Duodenal mucosa (tissue), 2 donors: Measurements from ENCODE around the gene STX18.
"Not testable (repeated sequence)": the region's sequence is repeated elsewhere in the genome, so short reads cannot be mapped to it uniquely, and the experiment has no call there.

Experiments
- H3K27ac ChIP-seq: one replicate; pipeline ENCODE4 v1.7.0; 2013; ENCODE audit warnings: low read depth, low read length
- H3K27me3 ChIP-seq, 2 donors: one replicate each; pipeline ENCODE4 v1.7.0; 2013; ENCODE audit warnings: low read length in 2 of 2, control low read depth in 1 of 2; ENCODE audit not compliant: insufficient read depth in 2 of 2, control insufficient read depth in 1 of 2
- H3K36me3 ChIP-seq, 2 donors: one replicate each; pipeline ENCODE4 v1.7.0; 2013; ENCODE audit warnings: low read length in 2 of 2, control low read depth in 1 of 2; ENCODE audit not compliant: insufficient read depth in 2 of 2, control insufficient read depth in 1 of 2
- H3K4me1 ChIP-seq, 2 donors: one replicate each; pipeline ENCODE4 v1.7.0; 2013; ENCODE audit warnings: low read length in 2 of 2, control low read depth in 1 of 2; ENCODE audit not compliant: insufficient read depth in 2 of 2, control insufficient read depth in 1 of 2
- H3K4me3 ChIP-seq, 2 donors: one replicate each; pipeline ENCODE4 v1.7.0; 2013; ENCODE audit warnings: low read length in 2 of 2, low read depth in 1 of 2
- H3K9ac ChIP-seq, 2 donors: one replicate each; pipeline ENCODE4 v1.7.0; 2013; ENCODE audit warnings: low read length in 2 of 2, low read depth in 1 of 2
- H3K9me3 ChIP-seq, 2 donors: one replicate each; pipeline ENCODE4 v1.7.0; 2013; ENCODE audit warnings: low read length in 2 of 2, control low read depth in 1 of 2; ENCODE audit not compliant: control insufficient read depth in 1 of 2

The STX18 gene

GRCh38 chr4:4519297-4519894 lies 22.5 kb downstream of the STX18 start:
- no peak overlapping the region for H3K9ac ChIP-seq
- H3K4me3 ChIP-seq = no peak overlapping the region
- H3K9me3 ChIP-seq = no peaks in the 10 kb centered on the region
- peaks cover 0 to 17% of the 10 kb centered on the region in 2 donors for H3K4me1 ChIP-seq
- no peak overlapping the region for H3K27ac ChIP-seq
- no peaks in the 10 kb centered on the region for H3K27me3 ChIP-seq
- H3K36me3 ChIP-seq = no peaks in the 10 kb centered on the region

- H3K9ac ChIP-seq = no peak overlapping the region
These were observed 23.1 kb downstream of the STX18 start for GRCh38 chr4:4518747-4519146.

GRCh38 chr4:4514786-4515185 lies 27.1 kb downstream of the STX18 start:
- H3K4me1 ChIP-seq = peaks cover 8 to 21% of the 10 kb centered on the region in 2 donors
- no peak overlapping the region for H3K27ac ChIP-seq
- H3K9ac ChIP-seq = no peak overlapping the region
- no peak overlapping the region for H3K4me3 ChIP-seq
- no peaks in the 10 kb centered on the region for H3K36me3 ChIP-seq
- H3K9me3 ChIP-seq = no peaks in the 10 kb centered on the region
- H3K27me3 ChIP-seq = no peaks in the 10 kb centered on the region

More at GRCh38 chr4:4518747-4519146, 23.1 kb downstream of the STX18 start:
- Histone ChIP-seq H3K27me3 (no peaks in the 10 kb centered on the region), H3K4me3 (no peak overlapping the region), H3K36me3 (no peaks in the 10 kb centered on the region), H3K27ac (no peak overlapping the region), H3K9me3 (no peaks in the 10 kb centered on the region), H3K4me1 (peaks cover 0 to 14% of the 10 kb centered on the region in 2 donors)

- Histone ChIP-seq H3K27me3 (no peaks in the 10 kb centered on the region), H3K4me3 (no peak overlapping the region), H3K9ac (no peak overlapping the region), H3K4me1 (peaks cover 8 to 21% of the 10 kb centered on the region in 2 donors), H3K36me3 (no peaks in the 10 kb centered on the region), H3K27ac (no peak overlapping the region), H3K9me3 (no peaks in the 10 kb centered on the region)
These were observed 29.6 kb downstream of the STX18 start for GRCh38 chr4:4512282-4512681.

- H3K4me3 ChIP-seq, H3K36me3 ChIP-seq, H3K9me3 ChIP-seq, H3K27me3 ChIP-seq, H3K27ac ChIP-seq, H3K9ac ChIP-seq: not testable (repeated sequence)
- H3K4me1 ChIP-seq = peaks cover 8 to 16% of the 10 kb centered on the region in 2 donors
These were observed 31.2 kb downstream of the STX18 start for GRCh38 chr4:4510641-4511040.

DNA sequence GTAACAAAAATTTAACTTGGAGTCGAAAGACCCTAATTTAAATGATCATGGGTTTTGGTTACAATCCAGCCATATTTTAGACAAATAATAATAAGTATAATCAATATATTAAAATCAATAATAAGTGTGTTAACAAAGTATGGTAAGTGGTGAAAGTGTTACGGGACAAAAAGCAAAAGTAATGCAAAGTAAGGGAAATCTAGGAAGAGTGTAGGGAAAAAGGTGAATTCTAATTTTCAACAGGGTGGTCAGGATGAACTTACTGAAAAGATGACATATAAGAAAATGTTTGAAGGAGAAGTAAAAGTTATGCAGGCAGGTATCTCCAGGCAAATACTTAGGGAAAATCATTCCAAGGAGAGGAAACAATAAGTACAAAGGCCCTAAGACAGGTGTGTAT lies 32.3 kb downstream of the STX18 start:
- H3K9ac ChIP-seq = no peak overlapping the region
- no peak overlapping the region for H3K4me3 ChIP-seq
- no peak overlapping the region for H3K27ac ChIP-seq
- no peaks in the 10 kb centered on the region for H3K9me3 ChIP-seq
- no peaks in the 10 kb centered on the region for H3K36me3 ChIP-seq
- peaks cover 8 to 10% of the 10 kb centered on the region in 2 donors for H3K4me1 ChIP-seq
- H3K27me3 ChIP-seq = no peaks in the 10 kb centered on the region

- Histone ChIP-seq H3K27me3 (no peaks in the 10 kb centered on the region), H3K27ac (no peak overlapping the region), H3K9ac (no peak overlapping the region), H3K36me3 (no peaks in the 10 kb centered on the region), H3K9me3 (no peaks in the 10 kb centered on the region), H3K4me1 (peaks cover 8 to 11% of the 10 kb centered on the region in 2 donors), H3K4me3 (no peak overlapping the region)
These were observed 33.9 kb downstream of the STX18 start for GRCh38 chr4:4507923-4508322.

DNA sequence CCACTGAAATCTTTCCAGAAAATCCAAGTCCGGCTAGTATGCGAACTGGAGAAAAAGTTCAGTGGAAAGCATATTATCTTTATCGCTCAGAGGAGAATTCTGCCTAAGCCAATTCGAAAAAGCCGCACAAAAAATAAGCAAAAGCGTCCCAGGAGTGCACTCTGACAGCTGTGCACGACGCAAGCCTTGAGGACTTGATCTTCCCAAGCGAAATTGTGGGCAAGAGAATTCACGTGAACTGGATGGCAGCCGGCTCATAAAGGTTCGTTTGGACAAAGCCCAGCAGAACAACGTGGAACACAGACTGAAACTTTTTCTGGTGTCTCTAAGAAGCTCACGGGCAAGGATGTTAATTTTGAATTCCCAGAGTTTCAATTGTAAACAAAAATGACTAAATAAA lies 34.4 kb downstream of the STX18 start:
- no peak overlapping the region for H3K4me3 ChIP-seq
- H3K27ac ChIP-seq = no peak overlapping the region
- H3K36me3 ChIP-seq = no peaks in the 10 kb centered on the region
- H3K4me1 ChIP-seq = peaks cover 10 to 12% of the 10 kb centered on the region in 2 donors
- no peaks in the 10 kb centered on the region for H3K9me3 ChIP-seq
- no peaks in the 10 kb centered on the region for H3K27me3 ChIP-seq
- H3K9ac ChIP-seq = no peak overlapping the region

- no peak overlapping the region for H3K9ac ChIP-seq
- H3K27me3 ChIP-seq = no peaks in the 10 kb centered on the region
- peaks cover 6 to 14% of the 10 kb centered on the region in 2 donors for H3K4me1 ChIP-seq
These were observed 34.9 kb downstream of the STX18 start for GRCh38 chr4:4506961-4507360.

GRCh38 chr4:4505211-4505610 lies 36.6 kb downstream of the STX18 start:
- H3K36me3 ChIP-seq, H3K4me1 ChIP-seq, H3K9ac ChIP-seq, H3K4me3 ChIP-seq, H3K27ac ChIP-seq, H3K9me3 ChIP-seq, H3K27me3 ChIP-seq: not testable (repeated sequence)

More at GRCh38 chr4:4506961-4507360, 34.9 kb downstream of the STX18 start:
- Histone ChIP-seq H3K27ac (no peak overlapping the region), H3K36me3 (no peaks in the 10 kb centered on the region), H3K9me3 (no peaks in the 10 kb centered on the region), H3K4me3 (no peak overlapping the region)

- Histone ChIP-seq H3K27ac (no peak overlapping the region), H3K27me3 (no peaks in the 10 kb centered on the region), H3K36me3 (no peaks in the 10 kb centered on the region), H3K9me3 (no peaks in the 10 kb centered on the region), H3K4me3 (no peak overlapping the region), H3K9ac (no peak overlapping the region), H3K4me1 (peaks cover 10 to 11% of the 10 kb centered on the region in 2 donors)
These were observed 37.1 kb downstream of the STX18 start for GRCh38 chr4:4504783-4505182.
